A204.1 (cell line): ENCODE results near the gene FGF10.

Experiments
- FAIRE-seq: peaks from 2 replicates; lab custom pipeline; 2012; peaks lifted over from hg19 to GRCh38; lab: Jason Lieb, UNC

The FGF10 gene

DNA sequence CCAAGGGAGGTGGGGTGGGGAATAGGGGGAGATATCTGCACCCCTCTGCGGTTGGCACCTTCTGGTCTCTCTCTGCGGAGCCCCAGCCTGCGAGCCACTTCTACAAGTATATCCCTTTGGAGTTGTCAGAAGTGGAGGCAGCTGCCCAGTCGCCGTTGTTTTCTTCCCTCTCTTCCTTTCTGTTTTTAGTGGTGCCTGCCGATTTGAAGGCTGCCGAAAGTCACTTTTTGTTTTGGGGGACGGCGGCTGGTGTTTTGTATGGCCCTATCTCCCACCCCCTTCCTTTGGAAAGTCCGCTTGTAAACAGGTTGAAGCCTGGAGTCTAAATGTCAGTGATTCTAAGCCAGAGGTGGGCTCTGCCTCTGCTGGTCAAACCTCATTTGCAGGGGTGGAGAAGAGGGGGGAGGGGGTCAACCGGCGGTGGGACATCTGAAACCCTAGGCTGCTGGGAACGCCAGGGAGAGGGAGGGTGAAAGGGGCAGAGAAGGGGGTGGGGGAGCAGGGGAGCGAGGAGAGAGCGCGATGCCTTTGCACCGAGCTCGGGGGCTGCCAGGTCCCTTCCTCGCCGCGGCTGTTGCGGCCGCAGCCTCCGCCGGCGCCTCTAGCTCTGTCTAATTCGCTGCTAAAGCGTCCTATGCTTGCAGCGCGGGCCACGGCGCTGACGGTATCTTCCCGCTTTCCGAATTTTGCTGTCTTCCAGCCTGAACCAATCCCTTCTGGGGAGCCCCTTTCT, at the start of gene FGF10:
FGF10 (minus strand) TSS at position 331 of the 733 bp plus-strand sequence. CDS start 738 bp downstream, outside the sequence.
- no peak for FAIRE-seq

DNA sequence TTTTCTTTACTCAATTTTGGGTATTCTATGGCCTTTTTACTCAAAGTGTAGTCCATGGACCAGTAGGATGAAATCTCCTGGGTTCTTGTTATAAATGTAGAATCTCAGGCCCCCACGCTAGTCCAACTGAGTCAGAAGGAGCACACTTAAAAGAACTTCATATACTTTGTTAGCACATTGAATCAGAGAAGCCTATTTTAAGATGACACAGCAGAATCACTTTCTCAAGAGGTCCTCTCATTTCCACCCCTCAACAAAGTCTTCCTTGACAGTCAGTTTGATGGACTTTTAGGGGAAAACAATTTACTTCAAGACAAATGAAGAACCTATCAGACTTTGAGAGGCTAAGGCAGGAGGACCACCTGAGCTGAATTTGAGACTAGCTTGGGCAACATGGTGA, 37.7 kb upstream of the FGF10 start:
- no peak for FAIRE-seq

DNA sequence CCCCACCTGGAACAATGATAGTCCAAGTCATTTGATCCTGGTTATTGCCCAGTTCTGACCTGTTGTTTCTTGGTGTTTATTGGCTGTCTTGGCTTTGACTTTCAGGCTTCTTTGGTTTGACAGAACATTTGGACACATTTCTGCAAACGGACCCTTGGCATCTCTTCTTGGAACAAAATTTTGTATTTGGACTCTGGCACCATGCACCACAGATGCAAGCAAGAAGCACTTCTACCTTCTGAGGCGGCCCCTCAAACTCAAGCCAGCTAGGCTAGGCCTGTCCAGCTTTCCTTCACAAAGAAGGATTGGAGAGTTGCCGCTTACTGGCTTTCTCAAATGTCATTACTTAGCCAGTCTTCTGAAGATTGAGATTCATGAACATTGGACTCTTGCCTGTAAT, 23.1 kb upstream of the FGF10 start:
- no peak for FAIRE-seq

DNA sequence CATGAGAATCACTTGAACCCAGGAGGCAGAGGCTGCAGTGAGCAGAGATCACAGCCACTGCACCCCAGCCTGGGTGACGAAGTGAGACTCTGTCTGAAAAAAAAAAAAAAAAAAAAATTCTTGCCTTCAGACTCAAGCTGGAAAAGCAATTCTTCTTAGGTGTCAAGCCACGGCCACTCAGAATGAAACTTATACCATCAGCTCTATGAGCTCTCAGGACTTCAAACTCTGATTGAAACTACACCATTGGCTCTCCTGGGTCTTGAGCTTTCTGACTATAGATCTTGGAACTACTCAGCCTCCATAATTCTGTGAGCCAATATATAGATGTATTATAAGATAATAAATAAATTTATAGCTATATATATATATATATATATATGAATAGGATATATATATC, 12.9 kb upstream of the FGF10 start:
- no peak for FAIRE-seq

DNA sequence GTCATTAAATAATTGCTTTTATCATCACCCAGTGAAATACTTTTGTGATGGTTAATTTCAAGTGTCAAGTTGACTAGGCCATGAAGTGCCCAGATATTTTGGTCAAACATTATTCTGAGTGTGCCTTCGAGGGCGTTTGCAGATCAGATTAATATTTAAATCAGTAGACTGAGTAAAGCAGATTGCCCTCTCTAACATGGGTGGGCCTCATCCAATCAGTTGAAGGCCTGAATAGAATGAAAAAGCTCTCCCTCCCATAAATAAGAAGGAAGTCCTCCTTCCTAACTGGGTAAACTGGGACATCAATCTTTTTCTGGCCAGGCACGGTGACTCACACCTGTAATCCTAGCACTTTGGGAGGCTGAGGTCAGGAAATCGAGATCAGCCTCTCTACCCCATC, 12.4 kb upstream of the FGF10 start:
- FAIRE-seq, result no peak

DNA sequence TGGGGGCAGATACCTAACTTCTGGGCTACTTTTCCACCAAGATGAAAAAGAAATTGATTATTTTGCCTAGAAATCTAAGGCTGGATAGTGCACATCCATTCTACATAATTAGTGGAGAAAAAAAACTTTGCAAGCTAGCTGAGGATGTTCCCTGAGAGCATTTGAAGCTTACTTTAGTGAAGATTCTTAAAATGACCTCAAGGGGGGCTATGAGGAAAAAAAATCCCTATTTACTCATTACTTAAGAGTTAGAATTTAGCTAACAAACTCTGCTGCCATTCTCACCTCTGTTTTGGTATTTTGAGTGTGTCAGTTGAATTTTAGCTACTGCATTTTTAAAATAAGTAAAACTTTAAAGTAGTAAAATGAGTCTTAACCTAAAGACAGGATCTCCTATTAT, 9.2 kb upstream of the FGF10 start:
- FAIRE-seq, result no peak

DNA sequence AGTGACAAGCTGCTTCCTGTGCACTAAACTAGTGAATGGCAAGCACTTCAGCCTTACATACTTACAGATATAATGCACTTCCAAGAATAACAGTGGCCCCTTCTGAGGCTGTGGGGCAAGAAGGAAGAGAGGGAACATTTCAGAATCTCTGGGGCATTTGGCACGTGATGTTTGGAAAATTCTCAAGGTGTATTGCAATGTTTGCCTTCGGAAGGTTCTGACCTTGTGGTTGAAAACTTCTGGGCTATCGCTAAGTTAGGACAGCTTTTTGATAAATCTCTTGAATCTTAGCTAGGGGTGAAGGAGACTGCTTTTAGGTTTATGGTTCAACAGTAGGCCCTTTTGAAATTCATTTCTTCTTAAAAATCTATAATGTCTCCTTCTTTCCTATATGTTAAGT, 7.1 kb upstream of the FGF10 start:
- no peak for FAIRE-seq

DNA sequence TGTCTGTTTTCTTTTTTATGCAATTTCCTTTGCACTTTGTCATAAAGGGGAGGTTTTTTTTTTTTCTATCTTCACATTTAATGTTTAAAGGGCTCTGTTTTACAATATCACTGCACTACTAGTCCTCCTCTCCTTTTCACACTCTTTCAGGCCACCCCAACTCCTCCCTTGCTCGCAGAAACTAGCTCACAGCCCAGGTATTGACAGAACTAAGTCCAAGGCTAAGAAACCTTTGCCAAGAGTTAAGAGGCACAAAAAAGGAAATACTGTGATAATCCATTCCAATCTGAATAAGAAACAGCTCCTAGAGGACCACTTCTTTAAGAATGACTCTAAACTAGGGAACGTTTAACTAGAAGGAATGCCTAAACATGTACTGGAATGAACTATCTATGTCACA, 1.1 kb upstream of the FGF10 start:
- no peak for FAIRE-seq

DNA sequence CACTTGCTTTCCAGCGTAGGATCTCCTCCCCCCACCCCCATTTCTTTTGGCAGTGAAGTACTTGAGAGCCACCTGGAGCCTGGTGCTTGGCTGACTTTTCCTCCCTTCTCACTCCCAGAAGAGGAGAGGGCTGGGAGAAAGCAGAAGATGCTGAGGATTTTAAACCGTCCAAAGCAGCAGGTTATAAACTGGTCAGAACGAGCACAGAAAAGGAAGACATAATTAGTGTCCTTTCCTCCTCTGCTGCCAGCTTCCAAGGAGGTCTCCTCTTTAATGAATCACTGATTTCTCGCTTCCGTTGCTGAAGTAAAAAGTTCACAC, 563 bp upstream of the FGF10 start:
- FAIRE-seq, result no peak

DNA sequence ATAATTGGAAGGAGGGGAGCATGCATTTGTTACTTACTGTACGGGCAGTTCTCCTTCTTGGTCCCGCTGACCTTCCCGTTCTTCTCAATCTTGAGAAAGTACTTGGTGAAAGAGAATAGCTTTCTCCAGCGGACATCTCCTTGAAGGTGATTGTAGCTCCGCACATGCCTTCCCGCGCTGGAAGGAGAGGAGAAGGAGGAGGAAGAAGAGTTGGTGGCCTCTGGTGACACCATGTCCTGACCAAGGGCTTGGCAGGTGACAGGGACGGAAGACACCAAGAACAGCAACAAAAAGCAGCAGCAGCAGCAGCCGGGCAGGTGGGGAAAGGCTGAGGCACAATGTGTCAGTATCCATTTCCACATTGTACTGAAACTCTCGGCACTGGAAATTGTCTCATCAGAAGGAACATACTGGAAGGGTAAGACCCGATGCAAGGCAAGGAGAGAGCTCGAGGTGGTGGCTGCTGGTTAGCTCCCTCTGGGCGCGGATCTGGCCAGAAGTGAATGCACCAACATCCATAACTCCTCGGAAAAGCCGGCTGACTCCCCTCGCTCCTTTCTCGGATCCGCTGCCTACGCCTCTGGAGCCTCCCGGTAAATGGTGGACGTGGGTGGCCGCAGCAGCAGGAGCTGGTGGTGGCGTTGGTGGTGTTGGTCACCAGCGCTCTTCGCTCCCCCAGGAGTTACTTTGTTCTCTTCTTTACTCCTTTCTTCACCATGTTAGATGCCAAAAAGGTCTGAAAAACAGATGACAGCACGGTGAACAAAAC, 715 bp downstream of the FGF10 start:
- no peak for FAIRE-seq

DNA sequence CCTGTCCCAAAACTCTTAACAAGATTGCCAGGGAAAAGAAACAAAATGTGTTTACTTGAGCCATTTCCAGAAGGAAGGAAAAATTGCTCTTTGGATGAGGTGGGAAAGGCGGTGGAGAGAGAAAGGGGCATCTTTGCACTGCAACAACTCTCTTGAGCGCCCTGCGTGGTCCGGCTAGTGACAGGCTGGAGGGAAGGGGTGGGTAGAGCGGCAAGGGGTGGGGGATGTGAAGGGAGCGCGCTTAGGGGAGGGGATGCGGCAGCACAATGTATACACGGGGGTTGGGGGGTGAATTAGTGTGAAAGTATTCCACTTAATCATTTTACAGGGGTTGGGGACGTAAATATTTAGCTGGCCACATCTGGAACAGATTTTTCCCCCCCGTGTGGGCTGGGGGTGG, 1.3 kb downstream of the FGF10 start:
- no peak for FAIRE-seq

DNA sequence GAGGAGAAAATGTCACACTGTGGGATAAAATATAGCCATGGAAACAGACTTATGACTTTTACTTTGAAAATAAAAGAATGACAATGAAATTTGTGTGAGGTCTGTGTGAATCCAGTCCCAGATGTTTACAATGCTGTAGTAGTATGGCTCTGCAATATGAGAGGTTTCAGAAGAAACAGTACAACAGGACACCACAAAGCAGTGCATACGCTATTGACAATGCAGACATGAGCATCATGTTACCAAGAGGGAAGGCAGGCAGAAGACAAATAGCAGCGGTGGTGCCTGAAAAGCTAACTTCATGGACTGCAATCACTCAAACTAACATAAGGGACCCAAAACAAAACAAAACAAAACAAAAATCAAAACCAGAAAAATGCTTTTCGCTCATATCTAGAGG, 1.8 kb downstream of the FGF10 start:
- FAIRE-seq, result no peak

DNA sequence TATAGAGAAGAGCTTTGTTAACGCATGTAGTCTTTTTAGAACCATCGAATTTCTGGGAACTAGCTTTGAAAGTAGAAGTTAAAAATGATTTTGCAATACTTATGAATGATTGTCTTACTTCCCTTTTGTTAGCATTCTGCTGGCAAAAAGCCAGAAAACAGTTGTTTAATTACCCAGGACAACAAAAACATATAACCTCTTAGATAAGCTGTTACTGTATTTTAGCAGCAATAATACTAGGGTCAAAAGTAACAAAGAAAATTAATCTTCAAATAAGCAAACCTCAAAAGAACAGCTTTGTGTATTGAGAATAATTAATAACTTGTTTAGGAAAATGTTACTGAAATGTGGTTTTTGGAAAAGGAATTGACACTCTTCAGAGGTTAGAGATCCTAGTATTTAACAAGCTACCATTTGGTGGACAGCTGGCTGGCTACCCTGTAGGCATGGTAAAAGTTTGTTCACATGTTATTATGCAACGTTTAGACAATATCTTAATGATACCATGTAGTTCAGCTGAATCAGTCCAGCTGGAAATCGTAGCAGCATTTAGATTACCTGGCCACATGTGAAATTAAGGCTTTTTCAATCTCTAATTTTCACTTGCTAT, 3.8 kb downstream of the FGF10 start:
- FAIRE-seq, result no peak

DNA sequence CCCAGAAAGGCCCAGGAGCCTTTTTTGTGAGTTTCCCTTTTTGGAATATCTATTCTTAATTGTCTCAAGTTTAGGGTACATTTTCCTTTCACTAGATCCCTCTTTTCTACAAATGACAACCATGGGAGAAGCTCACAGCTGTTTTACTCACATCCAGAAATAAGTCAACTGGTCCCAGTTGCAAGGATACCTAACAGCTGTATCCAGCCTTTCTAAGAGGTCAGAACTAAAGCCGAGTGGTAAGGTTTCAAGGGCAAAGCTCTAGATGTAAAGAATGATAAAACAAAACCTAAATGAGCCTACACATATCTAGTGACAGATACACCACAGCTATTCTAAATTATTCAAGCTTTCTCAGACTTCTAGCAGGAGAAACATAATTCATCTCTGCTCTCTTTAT, 4.4 kb downstream of the FGF10 start:
- FAIRE-seq, result no peak

DNA sequence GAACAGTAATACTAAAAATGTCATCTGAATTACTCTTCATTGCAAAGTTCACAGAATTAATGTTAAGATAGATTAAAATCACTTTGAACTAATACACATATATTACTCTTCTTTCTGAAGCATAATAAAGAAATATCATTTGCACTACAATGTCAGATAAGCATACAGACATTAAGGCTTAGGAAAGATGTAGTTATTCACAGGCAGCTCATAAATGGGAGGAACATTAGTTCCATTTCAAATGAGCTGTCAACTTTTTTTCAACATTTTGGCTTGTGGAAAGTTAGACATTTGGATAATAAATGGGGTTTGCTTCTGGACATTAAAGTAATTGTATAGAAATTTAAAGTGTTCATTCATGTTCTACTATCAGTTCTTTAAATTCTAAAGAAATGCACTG, 6.3 kb downstream of the FGF10 start:
- FAIRE-seq, result no peak

DNA sequence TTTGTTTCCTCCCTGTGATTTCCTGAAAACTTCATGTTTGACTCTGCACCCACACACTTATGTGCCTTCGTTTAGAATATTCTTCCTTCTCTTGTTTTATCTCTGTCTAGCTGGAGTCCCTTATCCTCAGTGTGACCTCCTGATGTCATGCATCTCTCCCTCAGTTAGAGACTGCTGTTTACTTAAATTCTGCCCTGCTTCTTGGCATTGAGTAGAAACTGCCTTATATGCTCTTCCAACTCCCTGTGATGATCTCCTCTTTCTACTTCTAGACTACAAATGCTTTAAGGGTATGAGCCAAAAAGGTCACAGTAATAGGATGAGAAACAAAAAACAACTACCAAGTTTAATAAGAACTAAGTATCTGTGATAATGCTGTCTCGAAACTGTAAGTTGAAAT, 12.2 kb downstream of the FGF10 start:
- no peak for FAIRE-seq

DNA sequence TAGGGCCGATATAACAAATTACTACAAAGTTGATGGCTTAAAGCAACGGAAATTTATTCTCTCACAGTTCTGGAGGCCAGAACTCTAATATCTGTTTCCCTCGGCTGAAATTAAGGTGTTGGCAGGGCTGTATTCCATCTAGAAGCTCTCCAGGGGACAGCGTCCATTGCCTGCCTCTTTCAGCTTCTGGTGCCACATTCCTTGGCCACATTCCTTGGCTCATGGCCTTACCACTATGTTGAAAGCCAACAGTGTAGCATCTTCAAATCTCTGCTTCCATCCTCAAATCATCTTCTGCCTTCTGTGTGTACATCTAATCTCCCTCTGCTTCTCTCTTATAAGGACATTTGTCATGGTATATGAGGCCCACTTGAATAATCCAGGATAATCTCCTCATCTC, 17.2 kb downstream of the FGF10 start:
- no peak for FAIRE-seq

DNA sequence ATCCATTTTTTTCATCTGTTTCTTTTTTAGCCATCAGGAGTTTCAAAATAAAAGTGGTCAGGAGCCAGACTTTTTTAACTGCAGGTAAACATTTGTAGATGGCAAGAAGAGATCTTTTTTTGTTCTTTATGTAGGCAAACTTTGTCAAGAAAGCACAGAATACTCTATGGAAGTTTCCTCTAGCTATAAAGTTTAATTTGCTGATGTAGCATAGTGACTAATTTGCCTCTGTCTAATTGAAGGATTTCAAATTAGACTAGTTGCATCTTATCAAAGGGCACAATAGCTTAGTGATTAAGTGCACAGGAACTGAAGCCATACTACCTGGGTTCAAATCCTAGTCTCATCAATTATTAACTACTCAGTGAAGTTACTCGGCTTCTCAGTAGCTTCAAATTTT, 22.0 kb downstream of the FGF10 start:
- no peak for FAIRE-seq

DNA sequence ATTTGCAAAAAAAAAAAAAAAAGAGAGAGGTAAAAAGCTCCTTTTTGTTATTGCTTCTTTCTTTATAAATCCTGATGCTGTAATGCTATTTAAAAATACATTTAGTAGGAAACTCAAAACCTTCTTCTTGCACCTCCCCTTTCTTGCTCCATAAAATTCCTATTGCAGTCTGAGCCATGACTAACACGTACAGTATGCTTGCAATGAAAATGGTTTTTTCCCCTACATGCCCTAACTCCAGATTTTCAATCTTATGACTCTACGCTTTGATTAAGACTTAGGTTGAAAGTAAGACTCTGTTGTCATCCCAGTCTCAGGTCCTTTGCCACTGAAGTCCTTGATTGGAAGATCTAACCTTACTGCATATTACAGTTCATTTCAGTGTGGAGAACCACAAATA, 23.9 kb downstream of the FGF10 start:
- no peak for FAIRE-seq

DNA sequence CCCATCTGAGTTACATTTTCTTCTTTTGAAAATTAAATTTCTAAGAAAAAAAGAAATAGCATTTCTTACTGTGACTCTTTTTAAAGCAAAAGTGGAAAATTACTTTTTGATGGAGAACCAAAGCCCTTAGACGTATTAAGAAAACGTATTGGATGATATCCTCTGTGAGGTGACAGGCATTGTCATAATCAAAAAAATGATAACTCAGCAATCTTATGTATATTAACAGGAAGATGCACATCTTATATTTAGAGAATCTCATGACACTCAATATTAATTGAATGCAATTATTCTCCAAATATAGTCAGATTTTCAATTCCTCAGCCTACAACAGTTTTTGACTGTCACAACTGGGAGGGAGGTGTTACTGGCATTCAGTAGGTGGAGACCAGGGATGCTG, 25.1 kb downstream of the FGF10 start:
- no peak for FAIRE-seq

DNA sequence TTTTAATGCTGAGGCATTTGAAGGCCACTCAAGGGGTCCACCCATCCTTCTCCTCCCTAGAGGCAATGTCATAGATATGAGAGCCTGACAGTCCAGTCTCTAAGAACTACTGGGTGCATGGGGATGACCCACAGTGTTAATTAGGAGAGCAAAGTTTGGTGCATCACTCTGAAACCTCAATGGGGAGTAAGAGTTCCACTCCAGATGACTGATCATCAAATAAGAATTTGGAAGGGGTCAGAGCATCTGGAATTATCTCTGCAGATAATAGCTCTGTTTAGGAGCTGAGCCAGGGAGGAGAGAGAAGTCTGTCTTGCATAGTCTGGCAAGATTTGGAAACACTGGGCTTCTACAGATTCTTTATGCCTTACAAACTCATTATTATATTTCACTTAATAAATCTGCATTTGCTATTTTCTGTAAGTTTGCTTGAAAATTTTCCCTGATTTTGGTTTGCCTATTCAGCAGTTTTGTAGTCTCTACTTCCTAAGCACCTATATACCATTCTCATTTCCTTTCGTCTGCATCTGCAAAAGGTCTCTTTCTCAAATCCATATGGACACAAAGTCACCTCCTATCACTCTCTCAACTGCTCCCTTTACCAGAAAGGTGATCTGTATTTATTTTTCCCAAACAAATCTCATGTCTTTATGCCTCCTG, 27.7 kb downstream of the FGF10 start:
- no peak for FAIRE-seq

DNA sequence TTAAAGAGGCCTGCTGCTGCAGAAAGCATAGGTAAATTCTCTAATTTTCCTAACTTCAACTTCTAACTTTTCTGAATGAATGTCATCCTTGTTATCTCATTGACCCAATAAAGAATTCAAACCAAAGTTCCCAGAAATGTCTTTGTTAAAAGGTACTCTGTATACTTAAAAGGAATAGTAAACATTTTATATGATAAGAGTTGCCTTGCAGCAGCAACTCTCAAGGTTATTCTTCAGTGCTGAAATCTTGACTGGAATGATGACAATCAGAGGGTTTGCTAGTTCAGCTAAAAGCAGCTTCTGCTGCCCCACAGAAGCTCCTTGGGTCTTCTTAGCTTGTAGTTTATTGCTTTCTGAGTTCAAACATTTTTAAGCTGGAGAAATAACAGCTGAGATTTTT, 28.3 kb downstream of the FGF10 start:
- no peak for FAIRE-seq

DNA sequence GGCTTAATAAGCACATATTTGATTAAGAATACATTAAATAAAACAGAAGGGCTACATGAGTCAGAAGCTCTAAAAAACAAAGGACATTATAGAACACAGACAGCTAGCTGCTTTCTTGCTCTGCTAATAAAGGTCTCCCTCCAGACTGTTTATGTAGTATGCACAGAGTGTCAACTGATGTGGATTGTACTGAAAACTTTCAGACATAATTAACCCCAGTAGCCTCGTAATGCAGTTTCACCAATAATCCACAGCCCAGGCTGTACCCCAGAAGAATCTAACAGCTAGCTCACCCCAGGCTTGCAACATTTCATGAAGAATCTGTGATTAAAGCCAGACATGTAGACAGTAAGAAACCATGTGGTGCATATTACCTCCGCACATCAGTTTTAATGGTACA, 30.8 kb downstream of the FGF10 start:
- no peak for FAIRE-seq
